Suppressor macrophage (primary cell): Measurements from ENCODE around the gene DDX54.

Experiments
- DNase-seq, 4 experiments: peaks; one replicate each; pipeline ENCODE4 v3.0.0-alpha.2; 2020 to 2022

DDX54 gene

GRCh38 chr12:113116875-113117274 lies 68.4 kb downstream of the DDX54 start:
- DNase-seq, result no peak

GRCh38 chr12:113115455-113116126 lies 69.7 kb downstream of the DDX54 start:
- no peak for DNase-seq

GRCh38 chr12:113114447-113115178 lies 70.7 kb downstream of the DDX54 start:
- DNase-seq, result no peak

- no peak for DNase-seq
Observed at GRCh38 chr12:113113397-113113796, 71.9 kb downstream of the DDX54 start.

GRCh38 chr12:113112043-113112899 lies 73.0 kb downstream of the DDX54 start:
- DNase-seq, result no peak

GRCh38 chr12:113111247-113111646 lies 74.0 kb downstream of the DDX54 start:
- DNase-seq, result no peak

- no peak for DNase-seq
Observed at GRCh38 chr12:113109872-113110599, 75.2 kb downstream of the DDX54 start.

- DNase-seq, result no peak
Observed at GRCh38 chr12:113109360-113109759, 75.9 kb downstream of the DDX54 start.

- no peak for DNase-seq
Observed at GRCh38 chr12:113108308-113108707, 77.0 kb downstream of the DDX54 start.
